Spinal cord (tissue), 10 donors: ENCODE results near the gene SEC14L6. TPM values are rescaled to one million over a fixed set of nuclear protein-coding genes. Genes with fewer than 3 reads are reported as not detected.
"Not testable (repeated sequence)": the region's sequence is repeated elsewhere in the genome, so short reads cannot be mapped to it uniquely, and the experiment has no call there.

Source experiments
- DNase-seq, 6 donors: peaks; one replicate each; pipeline versions ENCODE4 v3.0.0 to v3.0.0-alpha.2; 2013 to 2015; ENCODE audit warnings: low spot score in 6 of 6, low read depth in 4 of 6
- H3K27ac ChIP-seq: one replicate; pipeline ENCODE4 v1.5.1; 2013; ENCODE audit warnings: low read depth, low read length, control low read depth
- H3K27me3 ChIP-seq: one replicate; pipeline ENCODE4 v1.6.1; 2013; ENCODE audit warnings: low read length; ENCODE audit not compliant: control insufficient read depth, insufficient read depth
- H3K36me3 ChIP-seq: one replicate; pipeline ENCODE4 v1.6.1; 2013; ENCODE audit warnings: low read length; ENCODE audit not compliant: control insufficient read depth, insufficient read depth
- H3K4me1 ChIP-seq: one replicate; pipeline ENCODE4 v1.6.1; 2013; ENCODE audit warnings: low read length; ENCODE audit not compliant: control insufficient read depth, insufficient read depth
- H3K4me3 ChIP-seq: one replicate; pipeline ENCODE4 v1.5.1; 2013; ENCODE audit warnings: low read depth, low read length, control low read depth
- H3K9me3 ChIP-seq: one replicate; pipeline ENCODE4 v1.6.1; 2013; ENCODE audit warnings: low read length; ENCODE audit not compliant: control insufficient read depth, insufficient read depth
- WGBS: methylation state at CpG from one replicate; pipeline ENCODE4 v1.1.5; 2013; ENCODE audit warnings: missing lambda C conversion rate; ENCODE audit not compliant: insufficient coverage; 5-methylcytosine and 5-hydroxymethylcytosine counted together
- polyA plus RNA-seq, 2 donors: library from polyadenylated mRNA; unstranded; fragments of 120-200 nt; gene quantifications; one replicate each; pipeline ENCODE4 v1.2.1, GENCODE V29; 2013; ENCODE audit not compliant: insufficient read length in 2 of 2
- total RNA-seq, 2 donors: library from RNA; depleted of rRNA in 1 of 2; stranded (reverse); fragments of 120-200 nt in 1 of 2; fragments of >200 nt in 1 of 2; gene quantifications; one replicate each; pipeline versions ENCODE4 v1.2.3 to v1.2.4, GENCODE V29; 2013 to 2014
- donor health status: healthy.

SEC14L6 gene
- total and polyA plus RNA-seq, 4 donors: 2.6 to 7.9 (median 3.5) TPM

GRCh38 chr22:30559889-30560288 lies 13.3 kb upstream of the SEC14L6 start:
- no peak overlapping the region for H3K4me3 ChIP-seq
- H3K4me1 ChIP-seq: peaks cover 13% of the 10 kb centered on the region
- no peak for DNase-seq
- no peaks in the 10 kb centered on the region for H3K9me3 ChIP-seq
- peaks cover 31% of the 10 kb centered on the region for H3K36me3 ChIP-seq
- H3K27me3 ChIP-seq: no peaks in the 10 kb centered on the region
- 69% methylated on average over 2 of the region's 6 CpGs for whole genome bisulfite sequencing
- no peak overlapping the region for H3K27ac ChIP-seq

DNA sequence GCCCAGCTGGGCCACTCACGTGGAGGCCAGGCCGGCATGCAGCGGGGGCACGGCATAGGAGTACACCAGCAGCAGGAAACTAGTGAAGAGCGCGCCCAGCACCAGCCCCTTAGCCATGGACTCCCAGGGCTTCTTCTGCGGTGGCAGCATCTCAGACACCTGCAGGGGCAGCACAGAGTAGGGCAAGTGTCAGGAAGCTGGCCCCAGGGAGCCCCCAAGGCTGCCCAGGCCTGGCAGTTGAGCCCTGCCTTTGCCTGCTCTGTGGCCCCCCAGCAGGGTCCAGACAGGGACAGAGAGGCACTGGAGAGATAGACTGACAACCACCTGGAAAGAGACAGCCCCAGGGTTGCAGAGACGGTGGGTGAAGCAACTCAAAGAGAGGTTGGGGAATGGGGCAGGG lies 10.7 kb upstream of the SEC14L6 start:
- 78% methylated on average over 7 of the region's 8 CpGs for whole genome bisulfite sequencing
- DNase-seq: no peak
- no peaks in the 10 kb centered on the region for H3K27me3 ChIP-seq
- peaks cover 38% of the 10 kb centered on the region for H3K36me3 ChIP-seq
- peaks cover 4% of the 10 kb centered on the region for H3K4me1 ChIP-seq
- H3K4me3 ChIP-seq: no peak overlapping the region
- no peak overlapping the region for H3K27ac ChIP-seq
- H3K9me3 ChIP-seq: no peaks in the 10 kb centered on the region

DNA sequence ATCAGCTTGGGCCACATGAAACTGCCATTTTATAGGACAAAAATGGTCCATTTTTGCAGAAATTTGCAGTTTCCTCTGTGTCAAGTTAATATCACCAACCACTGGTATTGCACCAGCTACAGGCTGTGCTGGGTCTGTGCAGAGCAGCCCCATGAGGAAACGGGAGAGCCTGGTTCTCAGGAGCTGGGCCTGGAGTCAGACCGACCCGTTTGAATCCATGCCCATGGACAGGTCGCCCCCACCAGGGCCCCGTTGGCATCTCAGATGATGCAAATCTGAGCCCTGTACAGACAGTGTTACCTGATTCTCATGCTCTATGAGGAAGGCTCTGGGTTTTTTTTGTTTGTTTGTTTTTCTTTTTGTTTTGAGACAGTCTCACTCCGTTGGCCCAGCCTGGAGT lies 9.8 kb upstream of the SEC14L6 start:
- H3K4me1 ChIP-seq: peaks cover under 1% of the 10 kb centered on the region
- H3K27me3 ChIP-seq: no peaks in the 10 kb centered on the region
- no peak overlapping the region for H3K4me3 ChIP-seq
- no peaks in the 10 kb centered on the region for H3K9me3 ChIP-seq
- H3K27ac ChIP-seq: no peak overlapping the region
- 72% methylated on average over 5 of the region's 6 CpGs for WGBS
- peaks cover 34% of the 10 kb centered on the region for H3K36me3 ChIP-seq
- no peak for DNase-seq

DNA sequence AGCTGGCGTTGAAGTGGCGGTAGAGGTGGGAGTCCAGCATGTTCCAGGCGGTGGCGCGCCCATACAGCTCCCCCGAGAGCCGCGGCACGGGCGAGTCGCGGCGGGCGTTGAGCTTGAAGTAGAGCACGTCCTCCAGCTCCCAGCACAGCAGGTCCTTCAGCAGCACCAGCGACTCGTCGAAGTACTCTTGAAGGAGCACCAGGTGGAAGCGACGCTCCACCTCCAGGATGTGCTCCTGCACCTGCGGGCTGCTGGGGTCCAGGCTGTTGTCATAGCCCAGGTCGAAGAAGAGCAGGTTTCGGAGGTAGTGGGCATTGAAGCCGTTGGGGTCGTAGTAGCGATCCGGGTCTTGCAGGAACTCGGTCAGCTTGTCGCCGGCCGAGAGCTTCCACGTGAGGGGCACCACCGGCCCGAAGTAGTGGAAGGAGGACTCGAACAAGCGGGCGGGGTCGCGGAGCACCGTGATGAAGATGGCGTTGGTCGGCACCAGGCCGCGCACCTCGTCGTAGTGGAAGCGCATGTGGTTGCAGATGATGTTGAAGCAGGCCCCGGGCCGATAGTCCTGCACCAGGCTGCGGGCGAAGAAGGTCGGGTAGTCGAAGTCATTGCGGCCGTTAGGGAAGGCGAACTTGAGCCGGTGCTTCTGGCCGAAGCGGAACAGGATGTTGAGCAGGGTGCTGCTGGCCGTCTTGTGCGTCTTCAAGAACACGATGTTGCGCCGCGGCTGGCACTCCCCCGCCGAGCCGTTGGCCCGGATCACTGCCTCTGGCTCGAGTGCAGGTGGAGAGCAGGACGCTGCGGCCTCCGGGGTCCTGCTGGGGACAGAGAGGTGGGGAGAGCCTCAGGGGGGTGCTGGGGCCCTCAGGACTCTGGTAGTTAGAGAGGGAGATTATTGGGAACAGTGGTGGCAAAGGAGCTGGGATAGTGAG lies 9.0 kb upstream of the SEC14L6 start:
- Histone ChIP-seq H3K9me3 (no peaks in the 10 kb centered on the region), H3K27ac (no peak overlapping the region), H3K36me3 (peaks cover 34% of the 10 kb centered on the region), H3K4me3 (no peak overlapping the region), H3K4me1 (no peaks in the 10 kb centered on the region), H3K27me3 (no peaks in the 10 kb centered on the region)
- DNase-seq: no peak
- 97% methylated on average over 70 of the region's 73 CpGs for WGBS

- H3K4me1 ChIP-seq: peaks cover 6% of the 10 kb centered on the region
- peaks cover 34% of the 10 kb centered on the region for H3K36me3 ChIP-seq
- H3K4me3 ChIP-seq: no peak overlapping the region
- no peak for DNase-seq
- H3K9me3 ChIP-seq: no peaks in the 10 kb centered on the region
- no peaks in the 10 kb centered on the region for H3K27me3 ChIP-seq
- H3K27ac ChIP-seq: no peak overlapping the region
- no CpG with 5 or more reads among the region's 7 CpGs for WGBS
Observed at GRCh38 chr22:30553971-30554370, 7.4 kb upstream of the SEC14L6 start.

GRCh38 chr22:30552719-30553118 lies 6.2 kb upstream of the SEC14L6 start:
- no peak for DNase-seq
- Histone ChIP-seq H3K36me3 (peaks cover 34% of the 10 kb centered on the region), H3K27me3 (no peaks in the 10 kb centered on the region), H3K4me1 (peaks cover 6% of the 10 kb centered on the region), H3K4me3 (no peak overlapping the region), H3K9me3 (no peaks in the 10 kb centered on the region), H3K27ac (no peak overlapping the region)
- WGBS: no CpG with 5 or more reads among the region's 1 CpG

- not testable (repeated sequence) for H3K4me1 ChIP-seq, H3K4me3 ChIP-seq, H3K27me3 ChIP-seq, DNase-seq, H3K27ac ChIP-seq, H3K9me3 ChIP-seq
- WGBS: 100% methylated on average over 1 of the region's 3 CpGs
- H3K36me3 ChIP-seq: peaks cover 28% of the 10 kb centered on the region
Observed at GRCh38 chr22:30551813-30552212, 5.3 kb upstream of the SEC14L6 start.

GRCh38 chr22:30547188-30547587 lies 647 bp upstream of the SEC14L6 start:
- no peak for DNase-seq
- Histone ChIP-seq H3K4me1 (peaks cover 16% of the 10 kb centered on the region), H3K27ac (no peak overlapping the region), H3K27me3 (no peaks in the 10 kb centered on the region), H3K9me3 (no peaks in the 10 kb centered on the region), H3K4me3 (no peak overlapping the region), H3K36me3 (no peaks in the 10 kb centered on the region)
- WGBS: 65% methylated on average over 4 of the region's 4 CpGs

DNA sequence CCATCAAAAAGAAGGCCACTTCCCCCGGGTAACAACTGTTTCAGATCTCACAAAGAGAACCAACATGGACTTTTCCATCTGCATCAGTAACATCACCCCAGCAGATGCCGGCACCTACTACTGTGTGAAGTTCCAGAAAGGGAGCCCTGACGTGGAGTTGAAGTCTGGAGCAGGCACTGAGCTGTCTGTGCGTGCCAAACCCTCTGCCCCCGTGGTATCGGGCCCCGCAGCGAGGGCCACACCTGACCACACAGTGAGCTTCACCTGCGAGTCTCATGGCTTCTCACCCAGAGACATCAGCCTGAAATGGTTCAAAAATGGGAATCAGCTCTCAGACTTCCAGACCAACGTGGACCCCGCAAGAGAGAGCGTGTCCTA lies 3.7 kb downstream of the SEC14L6 start:
- H3K36me3 ChIP-seq: no peaks in the 10 kb centered on the region
- no peak overlapping the region for H3K4me3 ChIP-seq
- WGBS: 88% methylated on average over 11 of the region's 12 CpGs
- H3K9me3 ChIP-seq: no peaks in the 10 kb centered on the region
- peaks cover 4% of the 10 kb centered on the region for H3K27me3 ChIP-seq
- no peak for DNase-seq
- peaks cover 18% of the 10 kb centered on the region for H3K4me1 ChIP-seq
- no peak overlapping the region for H3K27ac ChIP-seq
